Hypothalamus (tissue), 51 donors: ENCODE results near the gene RBM26.
A peak's percentile ranks its signal among the peaks of the same experiment; 100 is the strongest.

Experiments used
- DNase-seq, 51 donors: peaks; one replicate each; lab custom pipeline; 2025; lab: John Stamatoyannopoulos, UW

RBM26 gene

DNA sequence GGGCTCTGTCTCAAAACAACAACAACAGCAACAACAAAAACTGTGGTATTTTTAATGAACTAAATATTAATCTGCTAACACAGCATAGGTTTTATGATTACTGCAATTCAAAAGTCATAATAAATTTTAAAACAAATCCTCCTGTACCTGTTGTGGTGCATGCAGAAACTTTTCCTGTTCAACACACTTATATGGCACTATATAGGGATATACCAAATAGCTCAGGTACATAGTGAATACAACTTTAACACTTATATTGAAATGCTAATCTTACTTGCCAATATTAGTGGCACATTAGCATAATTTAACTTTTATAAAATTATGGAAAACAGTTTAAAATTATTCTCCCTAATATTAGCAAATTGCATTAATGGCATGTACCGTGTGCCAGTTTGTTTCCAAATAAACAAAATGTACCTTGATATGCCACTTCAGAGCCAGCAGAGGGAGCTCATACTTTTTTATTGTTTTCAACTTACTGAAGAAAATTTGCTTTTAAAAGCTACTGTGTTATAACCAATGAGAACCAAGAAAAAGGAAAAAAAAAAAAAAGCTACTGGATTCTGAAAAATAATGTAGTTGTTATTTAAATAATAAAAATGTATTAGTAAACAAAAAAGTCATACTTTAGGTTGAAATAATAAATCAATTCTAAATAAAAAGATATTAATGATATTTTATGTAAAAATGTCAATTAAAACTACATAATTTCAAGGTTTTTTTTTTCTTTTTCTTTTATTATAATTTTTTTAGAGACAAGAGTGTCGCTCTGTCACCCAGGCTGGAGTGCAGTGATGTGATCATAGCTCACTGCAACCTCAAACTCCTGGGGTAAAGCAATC lies 18.0 kb upstream of the RBM26 start:
- peak in 2 of 51 donors; percentile 9 to 28 for DNase-seq

DNA sequence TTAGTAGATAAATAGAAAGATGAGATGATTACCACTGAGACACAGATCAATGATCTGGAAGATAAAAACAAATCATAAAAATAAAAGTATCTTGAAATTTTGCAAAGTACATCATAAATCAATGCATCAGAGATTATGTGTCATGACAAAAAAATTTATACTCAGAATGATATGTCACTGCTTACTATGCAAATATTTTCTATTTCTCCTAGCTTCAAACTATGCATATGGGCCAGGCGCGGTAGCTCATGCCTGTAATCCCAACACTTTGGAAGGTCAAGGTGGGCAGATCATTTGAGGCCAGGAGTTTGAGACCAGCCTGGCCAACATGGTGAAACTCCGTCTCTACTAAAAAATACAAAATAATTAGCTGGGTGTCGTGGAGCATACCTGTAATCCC lies 17.3 kb upstream of the RBM26 start:
- DNase-seq: no peak

DNA sequence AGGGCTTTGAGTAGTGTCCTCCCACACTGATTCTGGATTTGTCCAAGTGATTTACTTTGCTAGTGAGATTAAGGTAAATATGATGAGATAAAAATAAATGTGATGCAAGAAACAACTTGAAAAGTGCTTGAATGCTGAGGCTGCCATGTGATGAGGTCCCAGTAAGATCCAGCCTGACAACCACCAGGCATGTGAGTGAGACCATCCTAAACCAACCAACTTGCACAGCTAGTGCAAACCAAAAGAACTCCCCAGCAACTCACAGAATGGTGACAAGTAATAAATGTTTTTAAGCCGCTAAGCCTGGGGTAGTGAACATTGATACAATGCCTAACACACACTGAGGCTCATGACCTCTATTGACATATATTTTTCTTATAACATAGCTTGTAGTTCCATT lies 13.3 kb upstream of the RBM26 start:
- no peak for DNase-seq

DNA sequence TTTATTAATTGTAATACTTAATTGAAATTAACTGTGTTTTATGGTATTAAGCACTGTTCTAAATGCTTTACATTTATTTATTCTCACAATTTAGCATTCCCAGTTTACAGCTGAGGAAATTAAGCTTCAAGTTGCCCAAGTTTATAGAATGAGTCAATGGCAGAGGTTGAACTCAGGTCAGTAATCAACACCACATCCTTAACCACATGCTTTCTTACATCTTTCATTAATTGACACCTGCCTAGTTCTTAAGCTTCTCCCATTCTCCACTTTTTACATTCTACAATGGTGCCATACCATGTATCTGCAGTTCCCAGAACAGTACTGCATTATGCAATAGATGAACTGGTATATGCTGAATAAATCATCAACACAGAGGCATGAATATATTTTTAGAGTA lies 11.7 kb upstream of the RBM26 start:
- DNase-seq: no peak

DNA sequence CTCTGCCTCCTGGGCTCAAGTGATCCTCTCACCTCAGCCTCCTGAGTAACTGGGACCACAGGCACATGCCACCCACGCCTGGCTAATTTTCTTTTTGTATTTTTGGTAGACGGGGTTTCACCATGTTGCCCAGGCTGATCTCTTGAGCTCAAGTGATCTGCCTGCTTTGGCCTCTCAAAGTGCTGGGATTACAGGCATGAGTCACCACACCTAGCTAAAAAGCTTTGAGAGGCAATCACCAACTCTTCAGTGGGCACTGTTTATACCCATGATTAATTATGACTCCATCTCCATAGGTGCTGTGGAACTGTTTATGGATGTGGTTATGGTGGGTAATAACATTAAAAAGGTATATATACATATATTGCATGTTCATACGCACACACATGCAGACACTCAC lies 7.5 kb upstream of the RBM26 start:
- no peak for DNase-seq

DNA sequence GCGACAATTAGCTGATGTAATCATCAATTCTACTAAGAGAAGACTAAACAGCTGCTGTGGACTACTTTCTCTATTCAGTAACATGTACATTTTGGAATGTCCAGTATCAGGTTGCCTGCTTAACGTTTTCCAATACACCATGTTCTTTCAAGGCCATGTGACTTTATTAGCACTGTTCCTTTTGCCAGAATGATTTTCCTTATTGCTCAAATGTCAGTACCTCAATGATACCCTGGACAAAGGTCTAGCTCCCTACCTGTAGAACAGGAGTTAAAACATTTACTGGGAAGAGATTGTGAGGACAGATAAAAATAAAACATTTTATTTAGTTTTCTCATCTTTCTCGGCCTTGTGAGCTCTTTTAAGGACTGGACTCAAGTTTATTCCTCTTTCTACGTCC lies 3.8 kb upstream of the RBM26 start:
- DNase-seq: no peak

DNA sequence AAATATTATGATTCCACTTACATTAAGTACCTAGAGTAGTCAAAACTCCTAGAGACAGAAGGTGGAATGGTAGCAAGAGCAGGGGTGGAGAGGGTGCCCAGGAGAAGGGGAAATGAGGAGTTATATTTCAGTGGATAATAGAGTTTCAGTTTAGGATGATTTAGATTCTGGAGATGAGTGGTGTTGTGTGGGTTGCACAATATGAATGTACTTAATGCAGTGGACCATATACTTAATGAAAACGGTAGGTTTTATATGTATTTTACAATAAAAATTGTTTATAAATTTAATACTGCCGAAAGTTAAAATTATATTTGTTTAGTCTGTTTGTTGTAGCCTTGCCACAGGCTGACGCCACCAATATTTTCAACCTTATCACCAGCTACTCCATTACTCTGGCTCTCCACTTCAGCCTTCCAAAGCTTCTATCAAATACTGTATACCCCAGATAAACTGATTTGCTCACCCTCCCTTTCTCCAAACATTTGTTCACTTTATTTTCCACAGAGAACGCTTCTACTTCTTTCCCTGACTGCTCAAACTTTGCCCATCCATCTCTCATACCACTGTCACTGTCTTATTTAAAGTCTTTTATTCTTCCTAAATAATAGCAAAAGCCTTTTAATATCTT lies 1.4 kb upstream of the RBM26 start:
- DNase-seq: no peak

DNA sequence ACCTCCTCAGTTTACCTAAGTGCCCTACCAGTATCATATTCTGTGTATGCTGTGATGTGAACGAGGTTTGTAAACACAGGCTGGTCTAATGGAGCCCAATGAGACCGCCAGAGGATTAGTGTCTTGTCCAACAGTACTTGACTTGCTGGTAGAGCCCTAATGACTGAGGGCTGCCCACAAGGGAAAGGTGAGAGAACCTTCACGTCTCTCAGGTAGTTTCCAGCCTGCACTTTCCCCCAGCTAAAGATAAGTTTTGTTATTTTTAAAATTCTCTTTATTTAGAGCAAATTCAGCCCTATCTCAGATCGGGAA lies 498 bp upstream of the RBM26 start:
- no peak for DNase-seq

DNA sequence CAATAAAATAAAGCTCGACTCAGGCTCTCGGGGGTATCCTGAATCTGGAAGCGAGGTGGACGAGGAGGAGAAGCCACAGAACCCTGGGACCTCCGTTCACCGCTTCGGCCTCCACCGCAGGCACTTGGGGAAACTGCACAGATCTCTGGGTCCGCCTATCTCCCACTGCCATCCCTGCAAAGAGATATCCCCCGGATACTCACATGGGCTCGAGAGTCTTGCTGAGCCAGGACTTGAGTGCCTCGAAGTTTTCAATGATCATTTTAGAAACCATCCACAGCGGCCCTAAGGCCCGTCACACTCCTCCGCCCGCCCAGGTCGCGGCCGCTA lies 589 bp downstream of the RBM26 start:
- DNase-seq: peak in 11 of 51 donors; percentile 27 to 65 (median 52)

DNA sequence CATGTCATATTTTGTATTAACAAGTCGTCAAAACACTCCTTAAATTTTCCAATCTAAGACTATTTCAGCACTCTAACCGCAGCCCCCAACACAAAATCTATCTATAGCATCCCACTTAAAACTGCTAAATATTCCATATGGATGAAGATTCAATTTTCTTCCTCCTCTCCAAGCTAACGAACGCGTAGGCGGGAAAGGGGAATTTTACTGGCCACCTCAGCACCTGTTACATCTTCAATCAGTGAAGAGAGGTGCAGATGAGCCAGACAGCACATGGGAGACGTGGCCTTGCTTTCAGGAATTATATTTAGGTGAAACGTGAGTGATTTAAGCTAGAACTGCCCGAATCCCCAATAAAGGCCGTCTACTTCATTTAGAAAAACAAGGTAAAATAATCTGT lies 1.1 kb downstream of the RBM26 start:
- no peak for DNase-seq

DNA sequence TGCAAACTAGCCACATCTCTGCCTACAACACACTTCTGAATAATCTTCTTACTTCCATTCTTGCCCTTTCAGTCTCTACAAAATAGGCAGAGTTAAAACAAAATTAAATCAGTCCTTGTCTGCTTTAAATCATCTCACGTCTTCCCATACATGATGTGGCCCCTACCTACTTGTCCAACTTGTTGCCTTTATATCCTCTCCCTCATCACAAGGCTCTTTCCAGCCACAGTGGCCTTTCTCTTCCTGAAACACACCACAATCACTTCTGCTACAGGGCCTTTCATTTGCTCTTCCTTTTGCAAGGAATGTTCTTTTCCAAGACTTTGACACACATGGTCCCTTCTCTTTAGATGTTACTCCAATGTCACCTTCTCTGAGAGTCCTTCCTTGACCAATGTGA lies 1.7 kb downstream of the RBM26 start:
- no peak for DNase-seq

DNA sequence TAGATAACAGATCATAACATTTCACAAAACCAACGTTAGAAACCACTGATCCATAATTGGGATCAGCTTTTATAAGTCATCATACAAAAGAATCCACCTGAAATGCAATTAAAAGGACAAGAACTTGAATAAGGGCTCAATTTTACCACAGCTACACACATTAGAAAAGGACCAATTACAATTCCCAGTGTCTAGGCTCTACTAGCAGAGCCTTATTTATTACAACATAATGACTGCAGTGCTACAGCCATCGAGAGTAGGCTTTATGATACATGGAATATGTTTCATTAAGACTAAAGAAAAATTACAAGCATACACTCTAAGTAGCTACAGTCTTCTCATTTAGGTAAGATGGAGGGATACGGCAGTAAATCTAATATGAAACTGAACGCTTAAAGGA lies 2.9 kb downstream of the RBM26 start:
- DNase-seq: no peak

DNA sequence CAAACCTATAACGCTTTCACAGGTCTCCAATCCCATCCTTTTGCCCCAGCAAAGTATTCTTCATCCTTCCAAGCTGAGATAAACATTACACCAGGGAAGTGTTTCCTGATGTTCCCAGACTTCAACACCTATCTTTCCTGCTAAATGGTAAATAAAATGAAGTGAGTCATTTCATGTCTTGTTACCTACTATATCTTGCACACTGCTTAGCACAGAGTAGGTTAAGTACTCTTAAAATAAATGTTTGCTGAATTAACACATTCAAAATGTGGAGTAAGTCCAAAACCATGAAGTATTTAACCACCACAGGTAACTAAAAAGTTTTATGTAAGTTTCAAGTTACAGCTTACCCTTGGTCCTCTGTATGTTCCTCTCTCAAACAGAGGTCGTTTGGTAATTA lies 3.4 kb downstream of the RBM26 start:
- DNase-seq: no peak

DNA sequence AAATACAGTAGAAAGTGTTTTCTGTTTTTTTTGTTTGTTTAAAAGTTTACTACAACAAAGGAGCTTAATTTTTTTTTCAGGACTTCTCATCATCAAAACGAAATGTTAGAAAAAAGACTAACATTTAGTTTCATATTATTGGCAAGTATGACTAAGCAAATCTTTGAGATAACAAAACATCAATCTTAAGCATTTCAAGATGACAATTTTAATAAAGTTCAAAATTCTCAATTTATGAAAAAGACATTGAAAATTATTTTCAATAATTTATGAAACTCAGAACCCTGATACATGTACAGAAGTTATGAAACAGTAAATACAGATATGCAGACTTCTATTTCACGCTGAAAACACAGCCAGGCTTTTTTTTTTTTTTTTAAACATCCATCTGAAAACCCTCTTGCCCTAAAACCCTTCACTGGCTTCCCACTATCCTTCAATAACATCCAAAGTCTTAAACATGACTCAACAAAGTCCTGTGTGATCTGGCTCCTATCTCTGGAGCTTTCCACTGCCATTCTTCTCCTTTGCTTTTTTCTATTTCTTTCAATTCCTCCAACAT lies 3.9 kb downstream of the RBM26 start:
- no peak for DNase-seq

DNA sequence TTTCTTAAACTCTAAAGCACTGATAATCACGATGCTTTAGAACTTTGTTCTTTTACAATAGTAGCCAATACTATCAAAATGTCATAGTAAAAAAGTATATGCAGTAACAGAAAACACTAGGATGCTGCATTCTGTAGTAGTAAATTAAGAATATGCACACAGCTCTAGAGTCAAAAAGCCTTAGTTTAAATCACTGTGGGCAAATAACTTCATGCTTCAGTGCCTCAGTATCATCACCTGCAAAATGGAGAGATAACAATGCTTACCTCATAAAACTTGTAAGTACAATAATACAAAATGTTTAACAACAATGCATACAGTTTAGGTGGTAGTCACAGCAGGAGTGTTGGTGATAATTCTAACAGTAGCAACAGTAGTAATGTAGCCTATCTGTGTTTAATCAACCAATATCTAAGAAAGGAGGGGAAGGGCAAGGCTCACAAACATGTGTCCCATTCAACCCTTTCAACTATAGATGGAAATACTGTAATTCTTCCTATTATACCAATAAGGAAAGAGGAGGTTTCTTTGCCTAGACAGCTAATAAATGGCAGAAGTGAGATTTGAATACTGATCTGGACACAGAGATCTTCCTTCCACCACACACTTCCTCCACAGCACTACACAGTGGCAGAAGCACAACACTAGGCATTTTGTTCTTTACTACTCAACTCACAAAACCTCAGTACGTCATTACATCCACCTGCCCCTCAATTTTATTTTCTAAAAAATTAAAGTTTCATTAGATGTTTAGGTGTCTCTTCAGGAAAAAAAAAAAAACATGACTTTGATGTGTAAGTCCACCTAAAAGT lies 4.6 kb downstream of the RBM26 start:
- DNase-seq: no peak

DNA sequence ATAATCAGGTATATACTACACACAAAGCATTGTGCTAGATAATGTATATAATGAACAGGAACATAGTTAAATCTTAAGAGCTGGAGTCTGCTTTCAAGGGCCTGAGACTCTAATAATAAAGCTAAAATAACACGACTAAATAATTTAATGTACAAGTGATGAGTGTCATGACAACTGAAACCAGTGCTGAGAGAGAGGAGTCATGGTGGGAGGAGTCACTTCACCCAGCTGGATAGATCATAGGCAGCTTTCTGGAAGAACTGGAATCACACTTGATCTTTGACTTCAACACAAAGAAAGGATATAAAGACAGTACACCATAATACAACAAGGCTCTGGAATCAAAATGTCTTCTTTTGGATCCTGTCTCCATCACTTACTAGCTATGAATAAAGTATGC lies 7.1 kb downstream of the RBM26 start:
- DNase-seq: no peak

DNA sequence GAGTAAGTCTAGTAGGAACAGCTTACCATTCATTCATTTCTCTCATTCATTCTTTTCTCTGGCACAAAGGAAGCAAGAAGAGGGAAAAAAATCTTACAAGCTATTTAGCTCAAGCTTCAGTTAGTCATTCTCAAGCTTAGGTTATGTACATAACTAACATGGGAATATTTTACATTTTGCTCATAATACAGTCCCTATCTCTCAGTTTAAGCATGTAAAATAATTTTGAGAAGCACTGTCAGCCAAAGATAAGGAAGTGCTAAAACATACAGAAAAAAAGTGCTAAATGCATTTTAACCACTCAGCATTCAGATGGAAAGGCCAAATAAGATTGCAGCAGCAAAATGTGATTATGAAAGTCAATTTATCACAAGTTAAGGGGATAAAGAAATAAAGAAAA lies 7.9 kb downstream of the RBM26 start:
- DNase-seq: no peak

DNA sequence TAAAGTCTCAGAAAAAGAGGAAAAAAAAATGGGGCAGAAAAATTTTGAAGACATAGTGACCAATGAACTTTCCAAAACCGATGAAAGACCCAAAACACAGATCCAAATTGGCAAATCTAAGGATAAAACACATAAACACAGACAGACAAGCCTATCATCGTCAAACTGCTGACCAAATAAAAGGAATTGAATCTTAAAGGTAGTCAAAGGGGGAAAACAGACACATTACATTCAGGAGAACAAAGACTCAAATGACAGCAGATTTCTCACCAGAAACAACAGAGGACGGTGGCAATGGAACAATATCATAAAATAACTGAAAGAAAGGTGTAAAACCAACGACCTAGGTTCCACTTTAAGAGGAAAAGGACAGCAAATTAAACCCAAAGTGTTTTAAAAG lies 10.2 kb downstream of the RBM26 start:
- DNase-seq: no peak

DNA sequence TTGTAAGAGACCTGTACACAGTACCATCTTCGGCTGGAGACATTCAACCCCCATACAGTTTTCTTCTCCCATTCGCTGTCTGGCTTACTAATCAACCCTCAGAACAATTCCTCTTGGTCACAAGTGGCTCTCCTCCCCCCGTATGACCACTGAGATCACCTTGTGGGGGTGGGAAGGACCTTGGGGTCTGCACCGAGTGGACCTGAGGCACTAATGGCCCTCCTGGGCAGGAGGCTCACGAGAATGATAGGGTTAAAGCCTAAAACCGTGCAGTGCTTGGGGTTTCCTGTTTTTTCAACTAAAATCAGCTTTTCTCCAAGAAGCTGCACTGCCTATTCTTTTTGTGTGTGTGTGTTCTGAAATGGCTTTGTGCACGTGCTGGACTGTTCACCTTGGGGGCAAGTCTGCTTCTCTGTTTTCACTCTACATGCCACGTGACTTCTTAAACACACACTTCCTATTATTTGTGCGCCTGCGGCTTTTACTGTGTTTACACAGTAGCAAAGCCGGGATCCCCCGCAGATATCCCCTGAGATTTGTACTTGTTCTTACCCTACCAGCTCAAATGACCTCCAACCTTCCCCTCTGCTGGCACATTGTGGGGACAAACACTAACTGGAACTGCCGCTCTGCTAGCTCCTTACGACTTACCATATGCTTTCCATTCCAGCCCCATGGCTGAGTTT lies 12.3 kb downstream of the RBM26 start:
- DNase-seq: peak in 1 of 51 donors; percentile 0

DNA sequence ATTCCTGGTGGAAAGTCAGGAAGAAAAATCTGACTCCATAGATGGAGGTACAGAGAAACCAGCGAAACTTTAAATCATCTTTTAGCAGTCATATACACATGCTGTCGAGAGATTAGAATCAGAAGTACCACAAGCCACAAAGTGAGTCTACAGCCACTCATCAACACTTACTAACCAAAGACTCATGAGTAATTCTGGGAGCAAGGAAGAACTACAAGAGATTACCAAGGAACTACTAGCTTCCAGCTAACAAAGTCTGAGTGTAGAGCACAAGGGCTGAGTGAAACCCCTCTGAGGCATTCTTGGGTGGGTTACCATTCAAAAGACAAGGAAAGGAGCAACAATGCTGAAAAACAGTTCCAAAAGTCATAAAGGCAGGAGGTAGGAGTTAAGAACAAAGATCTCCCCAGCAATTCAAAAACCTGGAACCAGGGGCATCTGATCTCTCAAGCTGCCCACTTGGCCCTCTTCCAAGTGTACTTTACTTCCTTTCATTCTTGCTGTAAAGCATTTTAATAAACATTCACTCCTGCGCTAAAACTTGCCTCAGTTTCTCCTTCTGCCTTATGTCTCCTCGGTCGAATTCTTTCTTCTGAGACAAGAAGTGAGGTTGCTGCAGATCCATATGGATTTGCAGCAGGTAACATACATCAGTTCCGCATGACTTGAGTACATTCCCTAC lies 13.0 kb downstream of the RBM26 start:
- no peak for DNase-seq

DNA sequence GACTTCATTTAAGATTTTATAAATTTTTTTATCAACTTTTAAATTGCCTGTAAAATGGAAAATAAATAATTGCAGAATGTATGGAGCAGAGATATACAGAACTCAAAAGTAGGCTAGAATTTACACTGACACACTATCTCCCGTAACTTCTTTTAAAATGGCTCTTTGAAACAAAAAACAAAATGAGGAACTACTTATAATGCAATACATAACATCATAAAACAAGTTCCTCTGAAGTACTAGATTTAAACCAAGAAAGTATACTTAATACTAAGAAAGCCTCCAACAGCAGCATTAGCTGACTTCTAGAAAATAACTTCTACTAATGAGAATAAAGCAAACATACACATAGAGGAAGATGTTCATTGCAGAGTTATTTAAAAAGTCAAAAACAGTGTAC lies 17.0 kb downstream of the RBM26 start:
- no peak for DNase-seq
